Keratinocyte (primary cell): ENCODE data around the gene CENPP. TPM values are rescaled to one million over a fixed set of nuclear protein-coding genes. Genes with fewer than 3 reads are reported as not detected.

Experiments
- DNase-seq: peaks from one replicate; pipeline ENCODE4 v3.0.0-alpha.2; 2011; ENCODE audit warnings: low read depth, missing footprints, low spot score
- FAIRE-seq: peaks from 2 replicates; lab custom pipeline; 2011; peaks lifted over from hg19 to GRCh38; lab: Jason Lieb, UNC
- H2AFZ ChIP-seq: 2 replicates; pipeline ENCODE4 v1.6.0; 2012; ENCODE audit warnings: low read length, control low read depth, inconsistent platforms; ENCODE audit not compliant: control insufficient read depth
- H3K27ac ChIP-seq: 2 replicates; pipeline ENCODE4 v1.5.1; 2011; ENCODE audit warnings: low read length; ENCODE audit not compliant: control insufficient read depth, insufficient read depth
- H3K27me3 ChIP-seq: 3 replicates; pipeline ENCODE4 v1.6.0; 2011; ENCODE audit warnings: low read length; ENCODE audit not compliant: control insufficient read depth, insufficient read depth; ENCODE audit errors: extremely low read depth
- H3K36me3 ChIP-seq, 2 experiments: 2 replicates in 1 of 2; 3 replicates in 1 of 2; pipeline ENCODE4 v1.5.1; 2011; ENCODE audit warnings: low read length in 2 of 2, mild to moderate bottlenecking in 1 of 2; ENCODE audit not compliant: control insufficient read depth in 2 of 2, insufficient read depth in 2 of 2; ENCODE audit errors: extremely low read depth in 1 of 2
- H3K4me1 ChIP-seq: 3 replicates; pipeline ENCODE4 v1.5.1; 2011; ENCODE audit warnings: low read length; ENCODE audit not compliant: control insufficient read depth, insufficient read depth; ENCODE audit errors: extremely low read depth
- H3K4me2 ChIP-seq: 3 replicates; pipeline ENCODE4 v1.6.0; 2011; ENCODE audit warnings: low read depth, low read length; ENCODE audit not compliant: control insufficient read depth, insufficient read depth; ENCODE audit errors: extremely low read depth
- H3K4me3 ChIP-seq, 3 experiments: fragments of 200-600 bp in 1 of 3; sonication (generic) in 1 of 3; 2 replicates in 2 of 3; 3 replicates in 1 of 3; pipeline ENCODE4 v1.5.1; 2011 to 2016; ENCODE audit warnings: low read length in 3 of 3, mild to moderate bottlenecking in 3 of 3, control low read depth in 2 of 3, inconsistent platforms in 1 of 3, low read depth in 1 of 3, mixed read lengths in 1 of 3, mixed run types in 1 of 3, moderate library complexity in 1 of 3; ENCODE audit not compliant: control insufficient read depth in 2 of 3, insufficient read depth in 2 of 3; ENCODE audit errors: extremely low read depth in 1 of 3
- H3K79me2 ChIP-seq: 2 replicates; pipeline ENCODE4 v1.6.0; 2012; ENCODE audit warnings: low read length; ENCODE audit not compliant: control insufficient read depth, insufficient read depth
- H3K9ac ChIP-seq: 3 replicates; pipeline ENCODE4 v1.6.0; 2011; ENCODE audit warnings: low read length; ENCODE audit not compliant: control insufficient read depth, insufficient read depth; ENCODE audit errors: extremely low read depth
- H3K9me1 ChIP-seq: 3 replicates; pipeline ENCODE4 v1.6.0; 2011; ENCODE audit warnings: low read length; ENCODE audit not compliant: control insufficient read depth, insufficient read depth; ENCODE audit errors: extremely low read depth
- H3K9me3 ChIP-seq: 2 replicates; pipeline ENCODE4 v1.5.1; 2012; ENCODE audit warnings: low read depth, low read length; ENCODE audit not compliant: control insufficient read depth
- H4K20me1 ChIP-seq: 3 replicates; pipeline ENCODE4 v1.6.0; 2011; ENCODE audit warnings: low read length; ENCODE audit not compliant: control insufficient read depth, insufficient read depth; ENCODE audit errors: extremely low read depth
- EZH2 ChIP-seq: IDR thresholded peaks from one replicate; pipeline ENCODE4 v1.6.1; 2012; ENCODE audit warnings: inconsistent platforms, mild to moderate bottlenecking, low read length, moderate library complexity
- dilution Hi-C: fragments of 300-500 bp; cut with MboI; formaldehyde crosslinking; loops from one replicate; pipeline ENCODE4 v1.7.0; 2020; ENCODE audit warnings: low sequenced_read_pairs; ENCODE audit not compliant: extremely low pct_ligation_motif_present
- polyA plus RNA-seq, 5 experiments: library from polyadenylated mRNA; depleted of rRNA in 3 of 5; stranded (reverse) in 3 of 5; stranded (forward) in 1 of 5; unstranded in 1 of 5; fragments of >200 nt; gene quantifications; 1 replicate in 1 of 5; 2 replicates in 3 of 5; 3 replicates in 1 of 5; pipeline versions ENCODE4 v1.2.1 to v1.2.3, GENCODE V29; 2011 to 2012; ENCODE audit warnings: missing spikeins in 2 of 5, low read depth in 1 of 5, low replicate concordance in 1 of 5
- TF ChIP-seq, protein P1 (sequence below), 3 experiments: IDR thresholded peaks in 1 of 3; conservative IDR thresholded peaks in 1 of 3; optimal IDR thresholded peaks in 1 of 3; 2 replicates in 2 of 3; 3 replicates in 1 of 3; pipeline versions ENCODE3 to v1.5.1; 2011; ENCODE audit warnings: low read length in 3 of 3, mild to moderate bottlenecking in 3 of 3, moderate library complexity in 2 of 3, control low read depth in 1 of 3, inconsistent platforms in 1 of 3; ENCODE audit not compliant: insufficient read depth in 2 of 3; ENCODE audit errors: extremely low read depth in 1 of 3

Gene CENPP
- polyA plus RNA-seq, 1 donor (not counting 4 experiments of a cell fraction or from before 2014, with no cell fraction given) = 6.7 TPM

DNA sequence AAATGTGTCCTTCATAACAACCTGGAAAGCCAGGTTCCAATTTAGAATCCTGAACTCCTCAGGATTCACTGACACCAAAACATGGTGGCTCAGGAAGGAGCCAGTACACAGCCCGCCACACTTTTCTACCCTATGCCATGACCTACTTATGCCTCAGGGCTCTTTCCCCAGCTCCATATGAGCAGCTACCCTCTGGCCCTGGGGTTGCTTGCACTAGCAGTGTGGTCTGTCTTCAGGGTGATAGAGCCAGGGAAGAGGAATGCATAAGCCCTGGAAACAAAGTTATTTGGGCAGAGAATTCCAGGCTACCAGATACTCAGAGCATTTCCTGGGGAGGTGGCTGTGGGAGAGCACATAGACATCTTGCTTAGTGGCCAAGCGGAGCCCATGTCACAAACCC lies 225.0 kb downstream of the CENPP start:
- H3K79me2 ChIP-seq = no peaks in the 10 kb centered on the region
- no peaks in the 10 kb centered on the region for H3K36me3 ChIP-seq
- H4K20me1 ChIP-seq = no peaks in the 10 kb centered on the region
- no peaks in the 10 kb centered on the region for H3K9me1 ChIP-seq
- dilution Hi-C loops = no loop called here
- H3K4me3 ChIP-seq = no peak overlapping the region
- no peak overlapping the region for H3K9ac ChIP-seq
- H3K27me3 ChIP-seq = no peaks in the 10 kb centered on the region
- H3K9me3 ChIP-seq = no peaks in the 10 kb centered on the region
- no peak for DNase-seq
- TF ChIP-seq, protein P1, sequence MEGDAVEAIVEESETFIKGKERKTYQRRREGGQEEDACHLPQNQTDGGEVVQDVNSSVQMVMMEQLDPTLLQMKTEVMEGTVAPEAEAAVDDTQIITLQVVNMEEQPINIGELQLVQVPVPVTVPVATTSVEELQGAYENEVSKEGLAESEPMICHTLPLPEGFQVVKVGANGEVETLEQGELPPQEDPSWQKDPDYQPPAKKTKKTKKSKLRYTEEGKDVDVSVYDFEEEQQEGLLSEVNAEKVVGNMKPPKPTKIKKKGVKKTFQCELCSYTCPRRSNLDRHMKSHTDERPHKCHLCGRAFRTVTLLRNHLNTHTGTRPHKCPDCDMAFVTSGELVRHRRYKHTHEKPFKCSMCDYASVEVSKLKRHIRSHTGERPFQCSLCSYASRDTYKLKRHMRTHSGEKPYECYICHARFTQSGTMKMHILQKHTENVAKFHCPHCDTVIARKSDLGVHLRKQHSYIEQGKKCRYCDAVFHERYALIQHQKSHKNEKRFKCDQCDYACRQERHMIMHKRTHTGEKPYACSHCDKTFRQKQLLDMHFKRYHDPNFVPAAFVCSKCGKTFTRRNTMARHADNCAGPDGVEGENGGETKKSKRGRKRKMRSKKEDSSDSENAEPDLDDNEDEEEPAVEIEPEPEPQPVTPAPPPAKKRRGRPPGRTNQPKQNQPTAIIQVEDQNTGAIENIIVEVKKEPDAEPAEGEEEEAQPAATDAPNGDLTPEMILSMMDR (optimal IDR thresholded peaks at IDR 0.05 in 1 of 3, IDR thresholded peaks at IDR 0.05 in 1 of 3, conservative IDR thresholded peaks at IDR 0.05 in 1 of 3; ENCODE audit: extremely low read depth in 1 of 3, insufficient read depth in 2 of 3, low read length in 3 of 3) = no peak
- no peak for TF ChIP-seq EZH2
- H3K4me1 ChIP-seq = no peaks in the 10 kb centered on the region
- FAIRE-seq = no peak
- no peak overlapping the region for H3K27ac ChIP-seq
- no peak overlapping the region for H2AFZ ChIP-seq
- no peak overlapping the region for H3K4me2 ChIP-seq

DNA sequence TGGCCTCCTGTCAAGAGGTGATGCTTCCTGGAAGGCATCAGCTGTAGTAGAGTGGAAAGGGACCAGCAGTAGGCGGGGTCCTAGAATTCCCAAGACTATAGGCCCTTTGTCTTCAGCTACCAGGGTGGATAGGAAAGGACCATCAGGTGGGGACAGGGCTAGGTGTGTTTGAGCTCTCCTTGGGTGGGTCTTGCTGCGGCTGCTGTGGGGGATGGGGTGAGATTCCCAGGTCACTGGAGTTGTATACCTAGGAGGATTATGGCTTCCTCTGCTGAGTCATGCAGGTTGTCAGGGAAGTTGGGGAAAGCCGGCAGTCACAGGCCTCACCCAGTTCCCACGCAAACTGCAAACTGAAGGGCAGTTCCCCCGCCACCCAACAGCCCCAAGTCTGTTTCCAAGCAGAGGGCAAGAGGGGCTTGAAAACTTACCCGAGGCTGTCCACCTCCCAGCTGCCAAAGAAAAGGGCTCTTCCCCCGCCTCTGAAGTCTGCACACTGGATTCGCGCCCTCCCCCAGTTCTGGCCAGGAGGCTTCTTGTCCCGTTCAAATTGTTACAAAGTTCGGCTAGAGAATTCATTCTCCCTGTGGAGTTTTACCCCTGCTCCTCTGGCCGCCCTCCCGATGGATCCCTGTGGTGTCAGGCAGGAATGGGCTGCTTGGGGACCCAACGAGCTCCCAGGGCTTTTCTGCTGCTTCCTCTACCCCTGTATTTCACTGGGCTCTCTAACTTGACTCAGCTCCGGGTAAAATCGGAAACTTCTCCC lies 233.0 kb downstream of the CENPP start:
- no peaks in the 10 kb centered on the region for H3K9me3 ChIP-seq
- H3K36me3 ChIP-seq = no peaks in the 10 kb centered on the region
- no peak overlapping the region for H3K27ac ChIP-seq
- FAIRE-seq = no peak
- H3K9ac ChIP-seq = no peak overlapping the region
- DNase-seq = no peak
- H2AFZ ChIP-seq = no peak overlapping the region
- peaks cover 9% of the 10 kb centered on the region for H3K4me1 ChIP-seq
- dilution Hi-C loops = no loop called here
- H3K9me1 ChIP-seq = no peaks in the 10 kb centered on the region
- H3K79me2 ChIP-seq = no peaks in the 10 kb centered on the region
- H3K27me3 ChIP-seq = no peaks in the 10 kb centered on the region
- H3K4me3 ChIP-seq = no peak overlapping the region
- TF ChIP-seq, protein P1 (optimal IDR thresholded peaks at IDR 0.05 in 1 of 3, IDR thresholded peaks at IDR 0.05 in 1 of 3, conservative IDR thresholded peaks at IDR 0.05 in 1 of 3; ENCODE audit: extremely low read depth in 1 of 3, insufficient read depth in 2 of 3, low read length in 3 of 3) = no peak
- TF ChIP-seq EZH2 = no peak
- no peak overlapping the region for H3K4me2 ChIP-seq
- H4K20me1 ChIP-seq = no peaks in the 10 kb centered on the region
